GM18520 (cell line): Measurements from ENCODE around the gene YES1.
"Not testable (repeated sequence)": the region's sequence is repeated elsewhere in the genome, so short reads cannot be mapped to it uniquely, and the experiment has no call there.

Source experiments
- ATAC-seq: cut with Tn5 transposase; IDR thresholded peaks from one replicate; pipeline ENCODE4 v1.9.1; 2021; ENCODE audit not compliant: unreplicated experiment

Gene YES1

DNA sequence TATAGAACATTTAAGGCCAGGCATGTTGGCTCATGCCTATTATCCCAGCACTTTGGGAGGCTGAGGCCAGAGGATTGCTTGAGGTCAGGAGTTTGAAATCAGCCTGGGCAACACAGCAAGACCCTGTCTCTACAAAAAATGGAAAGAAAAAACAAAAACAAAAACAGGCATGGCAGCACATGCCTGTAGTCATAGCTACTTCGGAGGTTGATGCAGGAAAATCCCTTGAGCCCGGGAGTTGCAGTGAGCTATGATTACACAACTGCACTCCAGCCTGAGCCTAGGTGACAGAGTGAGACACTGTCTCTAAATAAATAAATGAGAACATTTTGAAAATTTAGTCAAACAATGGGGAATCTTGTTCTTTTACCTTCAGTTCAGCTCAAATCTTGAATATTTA lies 12.1 kb upstream of the YES1 start:
- no peak for ATAC-seq

- ATAC-seq: no peak
Observed at GRCh38 chr18:820591-821165, 8.6 kb upstream of the YES1 start.

GRCh38 chr18:816869-817268 lies 4.8 kb upstream of the YES1 start:
- no peak for ATAC-seq

- no peak for ATAC-seq
Observed at GRCh38 chr18:816088-816653, 4.1 kb upstream of the YES1 start.

- ATAC-seq: no peak
Observed at GRCh38 chr18:815353-815752, 3.3 kb upstream of the YES1 start.

DNA sequence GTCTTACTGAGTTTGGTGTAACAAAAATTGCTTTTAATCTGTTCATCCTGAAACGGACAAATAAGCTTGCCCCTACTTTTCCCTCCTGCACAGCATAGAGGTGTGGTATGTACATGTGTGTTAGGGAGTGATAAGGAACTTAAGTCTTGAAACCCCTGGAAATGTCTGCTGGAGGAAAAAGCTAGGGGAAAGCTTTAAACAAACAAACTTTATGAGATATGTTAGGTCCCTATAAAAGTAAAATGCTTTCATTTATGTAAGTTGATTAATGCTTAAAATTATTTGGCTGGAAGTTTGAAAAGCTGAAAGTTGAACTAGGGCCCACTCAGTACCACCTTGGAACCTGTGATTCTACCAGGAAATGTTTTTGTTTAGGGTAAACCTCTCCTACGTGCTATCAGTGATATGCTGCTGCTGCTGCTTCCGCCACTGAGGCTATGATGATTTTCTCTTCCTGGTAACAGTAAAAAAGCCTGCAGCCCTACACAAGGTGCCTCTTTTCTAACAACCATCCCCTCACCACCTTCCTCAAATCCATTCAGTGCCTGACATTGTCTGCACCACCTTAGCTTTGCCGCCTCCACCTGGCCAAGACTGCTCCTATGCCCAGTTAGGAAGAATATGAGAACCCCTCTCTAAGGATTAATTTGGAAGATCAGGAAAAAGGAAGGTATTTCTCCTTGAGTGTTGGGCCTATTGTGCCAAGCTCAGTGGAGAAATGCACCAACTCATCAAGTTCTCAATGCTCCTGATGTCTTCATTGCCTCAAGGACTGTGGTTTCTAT lies 2.5 kb upstream of the YES1 start:
- ATAC-seq: no peak

DNA sequence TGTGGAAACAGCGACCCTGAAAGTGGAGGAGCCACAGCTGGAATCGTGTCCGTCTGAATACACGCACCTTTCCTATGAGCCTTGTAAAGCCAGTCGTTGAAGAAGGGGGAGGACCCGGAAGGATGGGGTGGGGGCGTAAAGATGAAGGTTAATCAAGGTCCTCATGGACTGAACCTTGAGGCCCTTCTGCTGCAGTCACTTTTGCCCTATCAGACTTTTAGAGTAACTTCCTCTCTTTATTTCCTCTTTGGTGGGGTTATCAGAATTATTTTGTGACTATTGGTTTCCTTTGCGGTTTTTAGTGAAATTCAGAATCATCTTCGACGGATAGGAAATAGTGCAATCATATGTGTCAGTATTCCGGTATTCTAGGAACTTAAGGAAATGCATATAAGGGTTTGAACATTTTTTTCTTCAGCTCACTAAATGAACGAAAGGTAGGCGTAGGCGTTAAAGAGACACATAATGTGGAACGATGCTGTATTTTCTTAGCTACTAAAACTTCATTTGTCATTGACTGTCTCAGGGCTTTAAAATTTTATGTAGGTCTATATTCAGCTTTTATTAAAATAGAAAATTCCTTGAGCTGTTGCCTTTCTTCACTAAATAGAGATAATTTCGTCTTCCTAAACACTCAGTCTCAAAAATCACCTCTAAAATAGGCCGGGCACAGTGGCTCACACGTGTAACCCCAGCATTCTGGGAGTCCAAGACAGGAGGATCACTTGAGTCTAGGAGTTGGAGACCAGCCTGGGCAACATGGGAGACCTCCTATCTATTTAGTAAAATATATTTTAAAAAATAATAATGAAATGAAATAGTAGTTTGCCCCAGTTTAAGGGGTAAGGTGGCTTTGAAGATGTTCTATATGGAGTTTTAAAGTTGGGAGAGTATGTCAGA lies 1.4 kb upstream of the YES1 start:
- no peak for ATAC-seq

- peak; percentile 22 for ATAC-seq
Observed at GRCh38 chr18:812376-813171, 532 bp upstream of the YES1 start.

DNA sequence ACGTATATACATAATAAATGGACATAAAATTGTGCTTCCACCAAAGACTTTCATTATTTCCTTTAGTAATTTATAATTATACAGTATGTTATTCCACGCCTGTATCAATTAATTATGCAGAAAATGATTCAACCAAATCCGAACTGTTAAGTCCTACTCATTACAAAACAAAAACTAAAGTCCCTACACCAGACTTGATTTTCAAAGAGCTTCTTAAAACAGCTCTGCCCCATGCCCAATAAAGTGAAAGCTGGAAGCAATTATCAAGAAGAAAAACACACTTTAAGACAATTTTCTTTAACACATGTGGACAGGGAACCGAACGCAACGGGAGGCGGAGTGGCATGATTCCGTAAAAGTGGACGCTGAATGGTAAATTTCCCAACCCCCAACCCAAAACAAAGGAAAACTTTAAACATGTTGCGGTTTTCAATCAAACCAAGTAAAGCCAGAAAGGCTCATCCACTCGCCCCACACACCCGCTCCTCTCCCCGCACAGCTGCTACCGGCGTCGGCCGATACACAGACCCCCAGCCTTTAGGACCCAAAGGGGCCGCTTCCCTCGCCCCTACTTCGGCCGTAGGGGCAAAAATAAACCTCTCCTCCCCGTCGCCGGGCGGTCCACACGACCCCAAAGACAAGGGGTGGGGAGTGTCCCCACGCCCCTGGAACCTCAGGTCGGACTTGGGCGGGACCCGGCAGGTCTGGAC lies 705 bp downstream of the YES1 start:
- ATAC-seq: peak; percentile 0

GRCh38 chr18:809985-810642 lies 1.9 kb downstream of the YES1 start:
- ATAC-seq: peak; percentile 26

GRCh38 chr18:809228-809627 lies 2.8 kb downstream of the YES1 start:
- not testable (repeated sequence) for ATAC-seq

GRCh38 chr18:808502-808901 lies 3.5 kb downstream of the YES1 start:
- no peak for ATAC-seq

DNA sequence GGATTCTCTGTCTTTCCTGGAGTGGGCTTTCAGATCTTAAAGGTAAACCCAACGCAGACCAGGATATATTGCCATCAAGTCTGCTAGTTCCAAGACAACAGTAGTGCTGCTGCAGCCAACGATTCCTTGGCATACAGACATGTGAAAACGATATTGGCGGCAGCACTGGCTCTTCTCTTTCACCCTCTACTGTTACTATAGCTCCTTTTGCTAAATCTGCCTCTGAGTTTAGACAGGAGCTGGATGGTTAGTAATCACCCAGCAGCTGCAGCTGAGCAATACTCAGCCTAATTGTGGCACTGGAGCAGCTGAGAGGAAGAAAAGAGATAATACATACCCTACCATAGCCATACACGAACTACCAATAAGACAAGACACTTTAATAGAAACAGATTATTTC lies 4.0 kb downstream of the YES1 start:
- ATAC-seq: no peak

DNA sequence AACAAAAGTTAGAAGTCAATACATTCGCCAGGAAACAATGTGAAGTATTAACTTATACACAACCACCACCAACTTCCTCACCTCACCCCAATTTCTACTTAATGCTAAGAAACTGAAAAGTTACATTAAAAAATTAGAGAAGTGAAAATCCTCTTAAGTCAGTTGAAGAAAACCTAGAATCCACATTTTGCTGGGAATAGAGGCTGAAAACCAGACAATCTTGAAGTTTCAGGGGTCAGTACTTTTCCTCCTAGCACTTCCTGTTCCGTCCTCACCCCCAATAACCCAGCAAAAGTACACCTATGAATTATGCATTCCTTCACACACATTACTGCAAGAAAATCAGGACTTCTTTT lies 6.3 kb downstream of the YES1 start:
- no peak for ATAC-seq

DNA sequence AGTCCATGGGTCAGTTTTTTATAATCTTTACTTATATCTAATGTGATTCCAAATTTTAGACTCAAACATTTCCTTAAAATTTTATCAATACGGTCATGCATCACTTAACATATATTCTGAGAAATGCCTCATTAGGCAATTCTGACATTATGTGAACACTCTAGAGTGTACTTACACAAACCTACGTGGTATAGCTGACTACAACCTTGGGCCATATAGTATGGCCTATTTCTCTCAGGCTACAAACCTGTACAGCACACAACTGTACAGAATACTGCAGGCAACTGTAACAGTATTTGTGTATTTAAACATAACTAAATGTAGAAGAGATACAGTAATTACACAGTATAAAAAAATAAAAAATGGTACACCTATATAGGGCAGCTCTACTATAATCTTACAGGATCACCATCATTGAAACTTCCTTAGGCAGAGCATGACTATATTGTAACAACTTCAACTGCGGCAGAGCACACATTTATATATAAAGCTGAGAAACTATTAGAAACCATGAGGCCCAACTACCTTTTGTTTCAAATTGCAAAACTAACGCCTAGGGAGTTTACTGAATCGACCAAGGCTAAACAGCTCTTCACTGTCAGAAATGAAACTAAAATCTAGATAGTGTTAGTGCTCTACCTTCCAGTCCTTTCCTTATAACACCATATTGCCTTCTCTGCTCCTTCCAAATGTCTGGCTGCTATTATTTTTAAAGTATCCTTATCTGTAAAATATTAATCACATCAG lies 6.9 kb downstream of the YES1 start:
- no peak for ATAC-seq

DNA sequence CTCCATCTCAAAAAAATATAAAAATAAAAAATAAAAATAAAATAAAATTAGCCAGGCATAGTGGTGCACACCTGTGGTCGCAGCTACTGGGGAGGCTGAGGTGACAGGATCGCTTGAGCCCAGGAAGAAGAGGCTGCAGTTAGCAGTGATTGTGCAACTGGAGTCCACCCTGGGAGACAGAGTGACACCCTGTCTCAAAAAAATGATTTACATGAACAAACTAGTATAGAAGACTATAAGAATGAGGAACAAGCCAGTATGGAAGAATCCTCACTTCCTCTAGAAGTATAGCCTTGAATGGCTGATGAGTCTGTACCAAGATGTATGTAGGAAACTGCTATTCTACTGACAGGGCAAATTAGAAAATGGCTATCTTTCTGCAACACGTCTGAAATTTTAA lies 10.9 kb downstream of the YES1 start:
- ATAC-seq: no peak

- no peak for ATAC-seq
Observed at GRCh38 chr18:799943-800342, 12.1 kb downstream of the YES1 start.

DNA sequence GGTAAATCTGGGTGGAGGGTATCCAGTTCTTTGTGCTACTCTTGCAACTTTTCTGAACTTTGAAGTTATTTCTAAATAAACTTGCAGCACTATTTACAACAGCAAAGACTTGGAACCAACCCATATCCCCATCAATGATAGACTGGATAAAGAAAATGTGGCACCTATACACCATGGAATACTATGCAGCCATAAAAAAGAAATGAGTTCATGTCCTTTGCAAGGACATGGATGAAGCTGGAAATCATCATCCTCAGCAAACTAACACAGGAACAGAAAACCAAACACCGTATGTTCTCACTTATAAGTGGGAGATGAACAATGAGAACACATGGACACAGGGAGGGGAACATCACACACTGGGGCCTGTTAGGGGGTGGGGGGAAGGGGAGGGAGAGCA lies 16.7 kb downstream of the YES1 start:
- ATAC-seq: not testable (repeated sequence)

DNA sequence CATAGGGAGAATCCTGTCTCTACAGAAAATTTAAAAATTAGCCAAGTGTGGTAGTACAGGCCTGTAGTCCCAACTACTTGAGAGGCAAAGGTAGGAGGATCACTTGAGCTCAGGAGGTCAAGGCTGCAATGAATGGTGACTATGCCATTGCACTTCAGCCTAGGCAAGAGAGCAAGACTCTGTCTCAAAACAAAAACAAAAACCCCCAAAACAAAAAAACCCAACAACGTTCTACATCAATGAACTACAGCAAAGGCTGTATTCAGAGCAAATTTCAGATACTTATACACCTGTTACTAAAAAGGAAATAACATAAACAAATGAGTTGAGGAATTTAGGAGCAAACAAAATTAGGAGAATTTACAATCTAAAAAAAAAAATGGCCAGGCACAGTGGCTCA lies 22.6 kb downstream of the YES1 start:
- no peak for ATAC-seq
